MCF 10A (cell line): Measurements from ENCODE around the gene DKK1. TPM values are rescaled to one million over a fixed set of nuclear protein-coding genes. Genes with fewer than 3 reads are reported as not detected.

Source experiments
- BruUV-seq: library from RNA; stranded (reverse); fragments of 400-500 nt; replicated peaks from 2 replicates; lab custom pipeline; 2021; lab: Mats Ljungman, UMichigan
- CTCF ChIA-PET: fragments of 300-600 bp; sonication (Branson Sonifier 250); formaldehyde crosslinking; extraction: SDS; loops from one replicate; lab custom pipeline; 2021; ENCODE audit warnings: antibody characterized with exemption, inconsistent platforms; lab: Yijun Ruan, JAX
- POLR2A ChIA-PET: fragments of 300-600, 350-650 bp; sonication (Branson Sonifier 250); formaldehyde crosslinking; extraction: SDS; loops from one replicate; lab custom pipeline; 2020; ENCODE audit warnings: antibody characterized with exemption, inconsistent platforms; lab: Yijun Ruan, JAX
- DNase-seq: peaks from one replicate; pipeline ENCODE4 v3.0.0-alpha.2; 2018; ENCODE audit not compliant: unreplicated experiment
- H3K27ac Mint-ChIP-seq: one replicate; pipeline ENCODE4 v1.8.0; 2022; ENCODE audit warnings: mild to moderate bottlenecking, low read depth, mixed read lengths; ENCODE audit not compliant: unreplicated experiment
- H3K27me3 Mint-ChIP-seq: one replicate; pipeline ENCODE4 v1.8.0; 2022; ENCODE audit warnings: mixed read lengths; ENCODE audit not compliant: insufficient read depth, unreplicated experiment
- H3K36me3 Mint-ChIP-seq: one replicate; pipeline ENCODE4 v1.8.0; 2022; ENCODE audit warnings: mild to moderate bottlenecking, moderate library complexity, mixed read lengths; ENCODE audit not compliant: insufficient read depth, unreplicated experiment
- H3K4me1 Mint-ChIP-seq: one replicate; pipeline ENCODE4 v1.8.0; 2022; ENCODE audit warnings: mixed read lengths; ENCODE audit not compliant: insufficient read depth, unreplicated experiment
- H3K4me3 Mint-ChIP-seq: one replicate; pipeline ENCODE4 v1.8.0; 2022; ENCODE audit warnings: mild to moderate bottlenecking, moderate library complexity, mixed read lengths; ENCODE audit not compliant: unreplicated experiment
- H3K9me3 Mint-ChIP-seq: one replicate; pipeline ENCODE4 v1.8.0; 2022; ENCODE audit warnings: mixed read lengths; ENCODE audit not compliant: unreplicated experiment
- intact Hi-C: fragments of 100-400 bp; cut with micrococcal nuclease; formaldehyde crosslinking; loops from 2 replicates; pipeline ENCODE4 v1.14.1; 2022
- total RNA-seq: library from RNA; stranded (reverse); gene quantifications from 2 replicates; pipeline ENCODE4 v1.2.3, GENCODE V29; 2022
- TF ChIP-seq, protein P1 (sequence below): fragments of 200-600 bp; IDR thresholded peaks from one replicate; pipeline ENCODE4 v1.8.0; 2022; ENCODE audit warnings: antibody characterized with exemption, mild to moderate bottlenecking; ENCODE audit not compliant: unreplicated experiment

The DKK1 gene
- total RNA-seq, 1 experiment from 2014 or later, result 31.8 TPM

- Mint-ChIP-seq H3K27me3 (no peaks in the 10 kb centered on the region), H3K36me3 (no peaks in the 10 kb centered on the region), H3K4me3 (no peak overlapping the region), H3K27ac (no peak overlapping the region), H3K9me3 (no peaks in the 10 kb centered on the region), H3K4me1 (peaks cover 7% of the 10 kb centered on the region)
- DNase-seq, result no peak
- TF ChIP-seq, protein P1, sequence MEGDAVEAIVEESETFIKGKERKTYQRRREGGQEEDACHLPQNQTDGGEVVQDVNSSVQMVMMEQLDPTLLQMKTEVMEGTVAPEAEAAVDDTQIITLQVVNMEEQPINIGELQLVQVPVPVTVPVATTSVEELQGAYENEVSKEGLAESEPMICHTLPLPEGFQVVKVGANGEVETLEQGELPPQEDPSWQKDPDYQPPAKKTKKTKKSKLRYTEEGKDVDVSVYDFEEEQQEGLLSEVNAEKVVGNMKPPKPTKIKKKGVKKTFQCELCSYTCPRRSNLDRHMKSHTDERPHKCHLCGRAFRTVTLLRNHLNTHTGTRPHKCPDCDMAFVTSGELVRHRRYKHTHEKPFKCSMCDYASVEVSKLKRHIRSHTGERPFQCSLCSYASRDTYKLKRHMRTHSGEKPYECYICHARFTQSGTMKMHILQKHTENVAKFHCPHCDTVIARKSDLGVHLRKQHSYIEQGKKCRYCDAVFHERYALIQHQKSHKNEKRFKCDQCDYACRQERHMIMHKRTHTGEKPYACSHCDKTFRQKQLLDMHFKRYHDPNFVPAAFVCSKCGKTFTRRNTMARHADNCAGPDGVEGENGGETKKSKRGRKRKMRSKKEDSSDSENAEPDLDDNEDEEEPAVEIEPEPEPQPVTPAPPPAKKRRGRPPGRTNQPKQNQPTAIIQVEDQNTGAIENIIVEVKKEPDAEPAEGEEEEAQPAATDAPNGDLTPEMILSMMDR, result no peak
- intact Hi-C loops, result no loop called here
- CTCF ChIA-PET, result interaction anchor here (0.7 to 1.7 kb wide), 5 partner anchors 12 to 65 kb away, joined by 3 to 6 read pairs (median 4); no protein-coding TSS in a partner anchor
- POLR2A ChIA-PET, result interaction anchor here (1.1 to 1.7 kb wide), 2 partner anchors 12 to 183 kb away, joined by 5 to 6 read pairs; no protein-coding TSS in a partner anchor
- no TSS peak for BruUV-seq
Measured at GRCh38 chr10:52268790-52269189, 45.3 kb upstream of the DKK1 start.

- Mint-ChIP-seq H3K9me3 (no peaks in the 10 kb centered on the region), H3K4me3 (no peak overlapping the region), H3K36me3 (no peaks in the 10 kb centered on the region), H3K4me1 (peaks cover 7% of the 10 kb centered on the region), H3K27me3 (no peaks in the 10 kb centered on the region), H3K27ac (no peak overlapping the region)
- CTCF ChIA-PET, result interaction anchor here (1.1 to 1.2 kb wide), 2 partner anchors 33 to 44 kb away, joined by 3 to 4 read pairs; partner anchors contain the start of gene DKK1
- BruUV-seq, result no TSS peak
- no peak for DNase-seq
- intact Hi-C loops, result no loop called here
- POLR2A ChIA-PET, result interaction anchor here (1.7 kb wide), 1 partner anchor 12 kb away, joined by 6 read pairs; no protein-coding TSS in a partner anchor
- TF ChIP-seq, protein P1, result no peak
Measured at GRCh38 chr10:52269233-52269632, 44.8 kb upstream of the DKK1 start.

DNA sequence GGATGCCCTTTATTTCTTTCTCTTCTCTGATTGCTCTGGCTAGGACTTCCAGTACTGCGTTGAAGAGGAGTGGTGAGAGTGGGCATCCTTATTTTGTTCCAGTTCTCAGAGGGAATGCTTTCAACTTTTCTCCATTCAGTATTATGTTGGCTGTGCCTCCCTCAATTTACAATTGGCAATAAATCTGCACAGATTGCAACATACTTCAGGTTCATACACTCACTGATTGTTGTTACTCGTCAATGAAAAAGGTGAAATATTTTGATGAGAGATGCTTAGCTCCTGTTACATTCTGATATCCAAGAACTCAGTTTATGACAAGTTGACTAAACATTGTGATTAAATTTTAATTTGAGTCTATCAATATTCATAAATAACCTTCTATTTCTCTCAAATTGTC is 37.9 kb upstream of the DKK1 start:
- Mint-ChIP-seq H3K36me3 (no peaks in the 10 kb centered on the region), H3K9me3 (no peaks in the 10 kb centered on the region), H3K27ac (no peak overlapping the region), H3K27me3 (no peaks in the 10 kb centered on the region), H3K4me1 (peaks cover 9% of the 10 kb centered on the region), H3K4me3 (no peak overlapping the region)
- TF ChIP-seq, protein P1, result no peak
- no peak for DNase-seq
- intact Hi-C loops, result no loop called here
- ChIA-PET POLR2A (no interaction called here), CTCF (interaction anchor here (1.1 kb wide), 1 partner anchor 9 kb away, joined by 3 read pairs; no protein-coding TSS in a partner anchor)
- no TSS peak for BruUV-seq

DNA sequence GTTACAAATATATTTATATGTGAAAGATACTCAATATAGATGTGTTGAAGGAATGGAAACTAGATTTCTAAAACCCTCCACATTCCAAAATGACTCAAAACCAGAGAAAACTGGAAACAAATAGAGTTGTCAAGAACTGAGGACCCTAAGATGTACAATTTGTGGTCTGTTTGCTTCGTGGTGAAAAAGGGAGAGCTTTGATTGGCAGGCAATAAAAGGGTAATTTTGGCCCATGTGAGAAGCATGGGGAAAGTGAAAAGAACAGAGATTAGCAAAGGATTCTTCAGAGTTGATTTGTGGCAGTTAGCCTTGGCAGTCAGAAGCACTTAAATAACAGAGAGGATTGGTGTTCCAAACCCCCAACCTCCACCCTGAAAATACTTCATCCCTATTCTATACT is 37.1 kb upstream of the DKK1 start:
- POLR2A ChIA-PET, result interaction anchor here (0.6 to 0.9 kb wide), 2 partner anchors 887 to 1629 kb away, joined by 3 to 4 read pairs; no protein-coding TSS in a partner anchor
- Mint-ChIP-seq H3K27ac (no peak overlapping the region), H3K27me3 (no peaks in the 10 kb centered on the region), H3K36me3 (no peaks in the 10 kb centered on the region), H3K4me1 (peaks cover 9% of the 10 kb centered on the region), H3K9me3 (no peaks in the 10 kb centered on the region), H3K4me3 (no peak overlapping the region)
- intact Hi-C loops, result no loop called here
- TF ChIP-seq, protein P1, result no peak
- no TSS peak for BruUV-seq
- CTCF ChIA-PET, result interaction anchor here (1.1 kb wide), 1 partner anchor 9 kb away, joined by 3 read pairs; no protein-coding TSS in a partner anchor
- DNase-seq, result no peak
